ENCODE results near the gene ZNF99.

GRCh38 chr19:22806418-22806817, 22.5 kb upstream of the ZNF99 start:
- TF ChIP-seq CTCF (IDR thresholded peaks at IDR 0.05) (no peak), POLR2A (IDR thresholded peaks at IDR 0.05) (no peak)
